ENCODE measurements around the gene CFHR4. TPM values are rescaled to one million over a fixed set of nuclear protein-coding genes. Genes with fewer than 3 reads are reported as not detected.
"Not testable (repeated sequence)": the region's sequence is repeated elsewhere in the genome, so short reads cannot be mapped to it uniquely, and the experiment has no call there.

Gene CFHR4
- total and polyA plus RNA-seq, 2 of the 13 experiments (the other 11 are each of a cell fraction or from before 2014, with no cell fraction given) = not detected

- H2AFZ ChIP-seq (ENCODE audit: low read length); DNase-seq (ENCODE audit: low spot score); H3K27me3 ChIP-seq (ENCODE audit: control insufficient read depth in 1 of 2, insufficient read depth in 2 of 2, low read length in 2 of 2); H3K9ac ChIP-seq (ENCODE audit: insufficient read depth, low read depth, low read length); POLR2A ChIA-PET; H3K4me1 ChIP-seq (ENCODE audit: insufficient read depth, low read length); H4K20me1 ChIP-seq (ENCODE audit: insufficient read depth, low read length); H3K4me3 ChIP-seq (replicated peaks in 1 of 3; ENCODE audit: insufficient read depth in 1 of 3, low read depth in 2 of 3, low read length in 3 of 3); BruUV-seq (replicated peaks); intact Hi-C loops (cut with micrococcal nuclease; ENCODE audit: unreplicated experiment); in situ Hi-C loops (cut with HindIII; ENCODE audit: extremely low pct_ligation_motif_present, low pct_unique_long_range_greater_than_20kb); H3K9me3 ChIP-seq (ENCODE audit: low read length); H3K36me3 ChIP-seq (replicated peaks in 1 of 2; ENCODE audit: control insufficient read depth in 1 of 2, insufficient read depth in 2 of 2, low read length in 2 of 2); H3K27ac ChIP-seq (ENCODE audit: extremely low read length, insufficient read depth, low read length); H3K79me2 ChIP-seq (ENCODE audit: insufficient read depth, low read length); CTCF ChIA-PET (ENCODE audit: low intra/inter-chr PET ratio, low total read pairs); H3K4me2 ChIP-seq (ENCODE audit: low read depth, low read length); ATAC-seq: not testable (repeated sequence)
- 0% methylated on average over 4 of the region's 4 CpGs for WGBS (ENCODE audit: low lambda C conversion rate)
- peak; percentile 47 for FAIRE-seq
Observed at GRCh38 chr1:196849613-196850492, 38.0 kb upstream of the CFHR4 start.

DNA sequence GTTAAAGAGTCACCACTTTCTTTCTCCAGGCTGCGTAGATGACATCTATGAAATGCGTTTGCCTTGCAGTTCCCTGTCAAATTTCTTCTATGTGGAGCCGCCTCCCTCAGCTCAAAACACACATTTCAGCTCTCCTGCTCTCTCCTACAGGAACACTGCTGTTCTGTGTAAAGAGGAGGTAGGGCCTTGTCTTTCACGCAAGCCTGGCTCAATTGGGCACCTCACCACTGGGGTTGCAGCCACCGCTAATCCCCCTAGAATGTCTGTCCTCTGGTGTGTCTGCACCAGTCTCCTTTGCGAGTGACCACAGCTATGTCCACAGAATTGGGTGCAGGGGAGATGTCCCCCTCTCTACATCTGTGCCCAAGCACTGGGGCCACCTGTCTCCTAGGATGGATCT lies 31.8 kb upstream of the CFHR4 start:
- intact Hi-C loops (cut with micrococcal nuclease; ENCODE audit: unreplicated experiment) (no loop called here), in situ Hi-C loops (cut with HindIII; ENCODE audit: extremely low pct_ligation_motif_present, low pct_unique_long_range_greater_than_20kb) (no loop called here)
- Histone ChIP-seq H4K20me1 (ENCODE audit: insufficient read depth, low read length) (no peaks in the 10 kb centered on the region), H3K4me3 (replicated peaks in 1 of 3; ENCODE audit: insufficient read depth in 1 of 3, low read depth in 2 of 3, low read length in 3 of 3) (no peak overlapping the region), H3K27me3 (ENCODE audit: control insufficient read depth in 1 of 2, insufficient read depth in 2 of 2, low read length in 2 of 2) (no peaks in the 10 kb centered on the region; a peak in 1 of 5 replicates), H2AFZ (ENCODE audit: low read length) (no peak overlapping the region), H3K4me2 (ENCODE audit: low read depth, low read length) (no peak overlapping the region), H3K9ac (ENCODE audit: insufficient read depth, low read depth, low read length) (no peak overlapping the region), H3K79me2 (ENCODE audit: insufficient read depth, low read length) (no peaks in the 10 kb centered on the region), H3K9me3 (ENCODE audit: low read length) (no peaks in the 10 kb centered on the region), H3K36me3 (replicated peaks in 1 of 2; ENCODE audit: control insufficient read depth in 1 of 2, insufficient read depth in 2 of 2, low read length in 2 of 2) (no peaks in the 10 kb centered on the region), H3K4me1 (ENCODE audit: insufficient read depth, low read length) (no peaks in the 10 kb centered on the region), H3K27ac (ENCODE audit: extremely low read length, insufficient read depth, low read length) (no peak overlapping the region)
- 62% methylated on average over 6 of the region's 6 CpGs for WGBS (ENCODE audit: low lambda C conversion rate)
- DNase-seq (ENCODE audit: low spot score) = no peak
- ATAC-seq = no peak
- POLR2A ChIA-PET = no interaction called here
- TF ChIP-seq U2AF1 (optimal IDR thresholded peaks at IDR 0.05; ENCODE audit: low read depth, low read length) (no peak), KDM6A (CRISPR knock-in tag; IDR thresholded peaks at IDR 0.05; ENCODE audit: low read depth) (no peak)
- FAIRE-seq = no peak
- no TSS peak for BruUV-seq (replicated peaks)
- CTCF ChIA-PET (ENCODE audit: low intra/inter-chr PET ratio, low total read pairs) = no interaction called here

Measured in HepG2 (cell line).